ENCODE results near the gene MACROD2.

MACROD2 gene

DNA sequence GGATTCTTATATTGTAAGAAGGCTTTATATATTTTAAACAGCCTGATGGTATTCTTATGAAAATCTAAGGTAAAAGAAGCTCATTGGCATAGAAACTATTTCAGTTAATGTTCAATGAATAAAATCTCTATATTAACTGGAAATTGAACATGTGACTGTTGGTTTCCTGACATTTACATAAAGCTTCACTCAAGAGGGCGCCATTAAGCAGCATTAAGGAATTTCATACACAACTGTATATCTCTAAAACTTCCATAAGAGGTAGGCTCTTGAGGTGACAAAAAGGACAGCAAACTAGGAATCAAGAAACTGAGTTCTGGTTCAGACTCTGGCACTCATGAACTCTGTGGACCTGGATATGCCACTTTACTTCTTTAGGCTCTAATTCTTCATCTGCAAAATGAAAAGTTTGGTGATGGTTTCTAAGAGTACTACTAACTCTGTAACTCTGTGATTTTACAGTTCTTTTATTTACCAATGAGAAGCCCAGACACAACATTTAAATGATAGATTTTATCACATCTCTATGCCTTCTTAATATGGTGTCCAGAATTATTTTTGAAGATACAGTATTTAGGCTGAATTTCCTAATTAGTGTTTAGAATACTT, 194.6 kb downstream of the MACROD2 start:
- ChIA-PET POLR2A (ENCODE audit: low non-redundant PET) (no interaction called here), CTCF (interaction anchor here (0.6 to 0.7 kb wide), 3 partner anchors 102 to 1011 kb away, joined by 3 read pairs; no protein-coding TSS in a partner anchor)
- TF ChIP-seq, protein P1, sequence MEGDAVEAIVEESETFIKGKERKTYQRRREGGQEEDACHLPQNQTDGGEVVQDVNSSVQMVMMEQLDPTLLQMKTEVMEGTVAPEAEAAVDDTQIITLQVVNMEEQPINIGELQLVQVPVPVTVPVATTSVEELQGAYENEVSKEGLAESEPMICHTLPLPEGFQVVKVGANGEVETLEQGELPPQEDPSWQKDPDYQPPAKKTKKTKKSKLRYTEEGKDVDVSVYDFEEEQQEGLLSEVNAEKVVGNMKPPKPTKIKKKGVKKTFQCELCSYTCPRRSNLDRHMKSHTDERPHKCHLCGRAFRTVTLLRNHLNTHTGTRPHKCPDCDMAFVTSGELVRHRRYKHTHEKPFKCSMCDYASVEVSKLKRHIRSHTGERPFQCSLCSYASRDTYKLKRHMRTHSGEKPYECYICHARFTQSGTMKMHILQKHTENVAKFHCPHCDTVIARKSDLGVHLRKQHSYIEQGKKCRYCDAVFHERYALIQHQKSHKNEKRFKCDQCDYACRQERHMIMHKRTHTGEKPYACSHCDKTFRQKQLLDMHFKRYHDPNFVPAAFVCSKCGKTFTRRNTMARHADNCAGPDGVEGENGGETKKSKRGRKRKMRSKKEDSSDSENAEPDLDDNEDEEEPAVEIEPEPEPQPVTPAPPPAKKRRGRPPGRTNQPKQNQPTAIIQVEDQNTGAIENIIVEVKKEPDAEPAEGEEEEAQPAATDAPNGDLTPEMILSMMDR (conservative IDR thresholded peaks at IDR 0.05; ENCODE audit: low read depth): peak; percentile 71
- DNase-seq (ENCODE audit: low spot score): peak; percentile 35
- no peak overlapping the region for H3K27ac ChIP-seq

DNA sequence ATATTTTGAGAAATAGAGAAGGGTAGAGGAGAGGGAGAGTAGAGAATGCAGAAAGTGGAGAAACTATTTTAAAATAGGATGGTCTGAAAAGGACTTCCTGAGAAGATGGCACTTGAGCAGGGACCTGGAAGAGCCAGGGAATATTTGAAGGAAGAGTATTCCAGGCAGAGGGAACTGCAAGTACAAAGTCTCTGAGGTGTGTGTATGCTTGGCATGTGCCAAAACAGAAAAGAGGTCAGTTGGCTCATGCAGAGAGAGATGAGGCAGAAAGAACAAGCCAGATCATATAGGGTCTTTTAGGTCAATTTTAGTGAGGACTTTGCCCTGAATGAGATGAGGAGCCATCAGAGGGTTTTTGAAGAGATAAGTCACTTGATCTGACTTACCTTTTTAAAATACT, 196.2 kb downstream of the MACROD2 start:
- no peak overlapping the region for H3K27ac ChIP-seq
- DNase-seq (ENCODE audit: low spot score): no peak
- TF ChIP-seq, protein P1 (conservative IDR thresholded peaks at IDR 0.05; ENCODE audit: low read depth): no peak
- CTCF ChIA-PET: no interaction called here
- POLR2A ChIA-PET (ENCODE audit: low non-redundant PET): no interaction called here

GRCh38 chr20:14193443-14193842, 198.1 kb downstream of the MACROD2 start:
- POLR2A ChIA-PET (ENCODE audit: low non-redundant PET): no interaction called here

GRCh38 chr20:14193885-14194284, 198.6 kb downstream of the MACROD2 start:
- TF ChIP-seq, protein P1 (conservative IDR thresholded peaks at IDR 0.05; ENCODE audit: low read depth): no peak
- ChIA-PET CTCF (no interaction called here), POLR2A (ENCODE audit: low non-redundant PET) (no interaction called here)
- no peak overlapping the region for H3K27ac ChIP-seq
- DNase-seq (ENCODE audit: low spot score): no peak

More at GRCh38 chr20:14193443-14193842, 198.1 kb downstream of the MACROD2 start:
- no peak for DNase-seq (ENCODE audit: low spot score)
- CTCF ChIA-PET: no interaction called here
- no peak overlapping the region for H3K27ac ChIP-seq
- TF ChIP-seq, protein P1 (conservative IDR thresholded peaks at IDR 0.05; ENCODE audit: low read depth): no peak

DNA sequence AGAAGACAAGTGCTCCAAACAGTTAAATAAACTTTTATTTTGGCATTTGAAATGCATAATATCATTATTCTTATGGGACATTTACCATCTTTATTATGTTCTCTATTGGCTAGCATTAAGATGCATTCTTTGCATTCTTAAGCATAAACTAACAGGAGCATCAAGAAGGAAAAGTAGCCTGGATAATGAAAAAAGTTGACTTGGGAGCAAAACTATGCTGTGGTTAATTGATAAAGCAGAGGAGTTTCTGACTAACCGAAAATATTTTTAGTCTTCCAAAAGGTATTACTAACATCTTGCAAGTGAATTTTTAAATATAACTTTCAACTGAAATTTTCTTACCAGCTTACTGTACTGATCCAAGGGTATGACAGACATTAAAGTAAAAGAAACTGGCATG, 201.8 kb downstream of the MACROD2 start:
- no peak overlapping the region for H3K27ac ChIP-seq
- POLR2A ChIA-PET (ENCODE audit: low non-redundant PET): no interaction called here
- CTCF ChIA-PET: no interaction called here
- TF ChIP-seq, protein P1 (conservative IDR thresholded peaks at IDR 0.05; ENCODE audit: low read depth): no peak
- DNase-seq (ENCODE audit: low spot score): no peak

- H3K27ac ChIP-seq: no peak overlapping the region
- POLR2A ChIA-PET (ENCODE audit: low non-redundant PET): no interaction called here
- TF ChIP-seq, protein P1 (conservative IDR thresholded peaks at IDR 0.05; ENCODE audit: low read depth): no peak
- DNase-seq (ENCODE audit: low spot score): no peak
- CTCF ChIA-PET: no interaction called here
Observed at GRCh38 chr20:14198416-14198815, 203.1 kb downstream of the MACROD2 start.
